Gastrocnemius medialis (tissue), 4 donors: ENCODE data around the gene PTTG1IP2.

Source experiments
- POLR2A ChIP-seq, 2 donors: fragments of 450-650 bp; IDR thresholded peaks; one replicate each; pipeline ENCODE4 v1.6.1; 2017; ENCODE audit warnings: antibody characterized with exemption in 2 of 2, mild to moderate bottlenecking in 2 of 2, moderate library complexity in 2 of 2
- TF ChIP-seq, protein P1 (sequence below), 5 experiments: fragments of 450-650 bp in 3 of 5; fragments of 200-600 bp in 2 of 5; sonication (generic) in 2 of 5; IDR thresholded peaks in 4 of 5; conservative IDR thresholded peaks in 1 of 5; 1 replicate in 4 of 5; 2 replicates in 1 of 5; pipeline ENCODE4 v1.5.1; 2016 to 2019; ENCODE audit warnings: antibody characterized with exemption in 5 of 5, mild to moderate bottlenecking in 3 of 5, moderate library complexity in 3 of 5

DNA sequence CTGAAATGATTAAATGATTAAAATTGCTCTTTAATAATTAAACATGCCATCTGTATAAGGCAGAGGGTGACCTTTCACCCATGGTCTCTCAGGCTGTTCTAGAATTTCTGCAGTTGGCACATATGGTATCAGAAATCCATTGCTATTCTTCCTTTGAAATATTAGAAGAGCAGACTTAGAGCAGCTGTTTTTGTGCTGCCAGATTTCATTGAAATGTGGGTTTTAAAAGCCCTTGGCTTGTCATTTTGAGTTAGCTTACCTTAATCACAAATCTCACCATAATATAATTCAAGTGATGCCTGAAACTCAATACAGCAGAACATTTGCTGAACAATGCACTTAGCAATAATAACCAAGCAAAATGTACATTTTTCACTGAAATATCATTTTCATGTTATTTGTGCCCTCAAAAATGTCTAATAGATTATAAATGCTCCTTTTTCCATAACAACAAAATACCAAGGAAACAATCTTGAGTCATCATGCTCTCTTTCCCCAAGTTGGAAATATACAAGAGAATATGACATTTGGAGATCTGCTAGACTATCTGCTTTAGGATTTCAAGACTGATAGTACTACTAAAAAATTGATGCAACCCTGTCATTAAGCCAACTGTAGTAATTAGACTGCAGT, 16.1 kb upstream of the PTTG1IP2 start:
- TF ChIP-seq, protein P1, sequence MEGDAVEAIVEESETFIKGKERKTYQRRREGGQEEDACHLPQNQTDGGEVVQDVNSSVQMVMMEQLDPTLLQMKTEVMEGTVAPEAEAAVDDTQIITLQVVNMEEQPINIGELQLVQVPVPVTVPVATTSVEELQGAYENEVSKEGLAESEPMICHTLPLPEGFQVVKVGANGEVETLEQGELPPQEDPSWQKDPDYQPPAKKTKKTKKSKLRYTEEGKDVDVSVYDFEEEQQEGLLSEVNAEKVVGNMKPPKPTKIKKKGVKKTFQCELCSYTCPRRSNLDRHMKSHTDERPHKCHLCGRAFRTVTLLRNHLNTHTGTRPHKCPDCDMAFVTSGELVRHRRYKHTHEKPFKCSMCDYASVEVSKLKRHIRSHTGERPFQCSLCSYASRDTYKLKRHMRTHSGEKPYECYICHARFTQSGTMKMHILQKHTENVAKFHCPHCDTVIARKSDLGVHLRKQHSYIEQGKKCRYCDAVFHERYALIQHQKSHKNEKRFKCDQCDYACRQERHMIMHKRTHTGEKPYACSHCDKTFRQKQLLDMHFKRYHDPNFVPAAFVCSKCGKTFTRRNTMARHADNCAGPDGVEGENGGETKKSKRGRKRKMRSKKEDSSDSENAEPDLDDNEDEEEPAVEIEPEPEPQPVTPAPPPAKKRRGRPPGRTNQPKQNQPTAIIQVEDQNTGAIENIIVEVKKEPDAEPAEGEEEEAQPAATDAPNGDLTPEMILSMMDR (IDR thresholded peaks at IDR 0.05 in 4 of 5, conservative IDR thresholded peaks at IDR 0.05 in 1 of 5): no peak
- no peak for TF ChIP-seq POLR2A (IDR thresholded peaks at IDR 0.05)
